ENCODE measurements around the gene ZNF722. TPM values are rescaled to one million over a fixed set of nuclear protein-coding genes. Genes with fewer than 3 reads are reported as not detected.

ZNF722 gene
- total RNA-seq (2021) (not detected in 3 replicates), Bru-seq, nascent RNA (not detected)
- long read RNA-seq, experiment 1 = 0 reads
- long read RNA-seq, experiment 2 = 0 reads
- long read RNA-seq, experiment 3 = 0 reads

- Mint-ChIP-seq H3K27me3 (ENCODE audit: low read depth) (peaks cover 5% of the 10 kb centered on the region), H3K36me3 (peaks cover 55% of the 10 kb centered on the region), H3K9me3 (peaks cover 44% of the 10 kb centered on the region), H3K27ac (no peak within 1 kb of the TSS), H3K4me3 (no peak within 1 kb of the TSS), H3K4me1 (no peaks in the 10 kb centered on the region)
- CTCF ChIA-PET = no interaction called here
- TF ChIP-seq TEAD4 (CRISPR knock-in tag; IDR thresholded peaks at IDR 0.05) = no peak
- TF ChIP-seq RORB (CRISPR knock-in tag; IDR thresholded peaks at IDR 0.05) = no peak
- no peak for TF ChIP-seq CREB1 (CRISPR knock-in tag; IDR thresholded peaks at IDR 0.05)
- no peak for TF ChIP-seq NR1H2 (CRISPR knock-in tag; IDR thresholded peaks at IDR 0.05)
- no peak for TF ChIP-seq AR (CRISPR knock-in tag; IDR thresholded peaks at IDR 0.05)
- no peak for TF ChIP-seq ZMAT4 (CRISPR knock-in tag; IDR thresholded peaks at IDR 0.05)
- no peak for TF ChIP-seq KAT7 (CRISPR knock-in tag; IDR thresholded peaks at IDR 0.05; ENCODE audit: borderline replicate concordance)
- TF ChIP-seq, protein P1, sequence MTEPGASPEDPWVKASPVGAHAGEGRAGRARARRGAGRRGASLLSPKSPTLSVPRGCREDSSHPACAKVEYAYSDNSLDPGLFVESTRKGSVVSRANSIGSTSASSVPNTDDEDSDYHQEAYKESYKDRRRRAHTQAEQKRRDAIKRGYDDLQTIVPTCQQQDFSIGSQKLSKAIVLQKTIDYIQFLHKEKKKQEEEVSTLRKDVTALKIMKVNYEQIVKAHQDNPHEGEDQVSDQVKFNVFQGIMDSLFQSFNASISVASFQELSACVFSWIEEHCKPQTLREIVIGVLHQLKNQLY (CRISPR knock-in tag; IDR thresholded peaks at IDR 0.05) = no peak
- TF ChIP-seq FOXP1 (CRISPR knock-in tag; IDR thresholded peaks at IDR 0.05; ENCODE audit: borderline replicate concordance) = no peak
- TF ChIP-seq ERG (CRISPR knock-in tag; IDR thresholded peaks at IDR 0.05) = no peak
- TF ChIP-seq ZNF423 (CRISPR knock-in tag; IDR thresholded peaks at IDR 0.05) = no peak
- no peak for TF ChIP-seq SMAD4 (CRISPR knock-in tag; IDR thresholded peaks at IDR 0.05)
- no peak for TF ChIP-seq SOX15 (CRISPR knock-in tag; IDR thresholded peaks at IDR 0.05)
- no peak for TF ChIP-seq CTCF (IDR thresholded peaks at IDR 0.05)
- POLR2A ChIA-PET = no interaction called here
- DNase-seq (ENCODE audit: low spot score) (no peak), ATAC-seq (no peak)
Observed at GRCh38 chr7:63998549-63998948, at the start of gene ZNF722. ZNF722 (plus strand) TSS chr7:63998849; CDS start chr7:63998962, 113 bp downstream.

DNA sequence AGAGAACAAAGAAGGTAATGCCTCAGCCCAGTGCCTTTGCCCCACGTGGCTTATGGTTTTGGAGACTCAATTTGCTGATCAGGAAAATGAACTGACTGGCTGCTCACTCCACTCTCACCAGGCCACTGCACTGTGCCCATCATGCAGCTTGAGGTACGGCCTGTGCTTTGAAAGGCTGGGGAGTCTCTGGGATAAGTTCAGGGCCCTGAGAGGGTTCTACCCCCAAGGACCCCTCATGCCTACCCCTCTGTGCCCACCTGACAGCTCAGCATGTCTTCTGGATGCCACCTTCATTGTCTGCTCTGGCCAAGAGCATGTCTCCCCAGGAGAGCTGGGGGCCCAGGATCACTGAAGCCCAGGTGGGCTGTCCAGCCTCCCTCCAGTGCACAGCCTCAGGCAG, 45.5 kb upstream of the ZNF722 start:
- H3K27ac Mint-ChIP-seq = no peak overlapping the region
- CTCF ChIA-PET = no interaction called here
- H3K27me3 Mint-ChIP-seq (ENCODE audit: low read depth) = peaks cover 17% of the 10 kb centered on the region
- ATAC-seq (no peak), DNase-seq (ENCODE audit: low spot score) (no peak)
- POLR2A ChIA-PET = no interaction called here
- peaks cover 62% of the 10 kb centered on the region for H3K36me3 Mint-ChIP-seq
- H3K4me1 Mint-ChIP-seq = no peaks in the 10 kb centered on the region
- H3K9me3 Mint-ChIP-seq = peaks cover 61% of the 10 kb centered on the region
- H3K4me3 Mint-ChIP-seq = no peak overlapping the region
- TF ChIP-seq EMX1 (CRISPR knock-in tag; IDR thresholded peaks at IDR 0.05) = no peak
- TF ChIP-seq FOXK1 (CRISPR knock-in tag; IDR thresholded peaks at IDR 0.05) = no peak
- TF ChIP-seq, protein P2, sequence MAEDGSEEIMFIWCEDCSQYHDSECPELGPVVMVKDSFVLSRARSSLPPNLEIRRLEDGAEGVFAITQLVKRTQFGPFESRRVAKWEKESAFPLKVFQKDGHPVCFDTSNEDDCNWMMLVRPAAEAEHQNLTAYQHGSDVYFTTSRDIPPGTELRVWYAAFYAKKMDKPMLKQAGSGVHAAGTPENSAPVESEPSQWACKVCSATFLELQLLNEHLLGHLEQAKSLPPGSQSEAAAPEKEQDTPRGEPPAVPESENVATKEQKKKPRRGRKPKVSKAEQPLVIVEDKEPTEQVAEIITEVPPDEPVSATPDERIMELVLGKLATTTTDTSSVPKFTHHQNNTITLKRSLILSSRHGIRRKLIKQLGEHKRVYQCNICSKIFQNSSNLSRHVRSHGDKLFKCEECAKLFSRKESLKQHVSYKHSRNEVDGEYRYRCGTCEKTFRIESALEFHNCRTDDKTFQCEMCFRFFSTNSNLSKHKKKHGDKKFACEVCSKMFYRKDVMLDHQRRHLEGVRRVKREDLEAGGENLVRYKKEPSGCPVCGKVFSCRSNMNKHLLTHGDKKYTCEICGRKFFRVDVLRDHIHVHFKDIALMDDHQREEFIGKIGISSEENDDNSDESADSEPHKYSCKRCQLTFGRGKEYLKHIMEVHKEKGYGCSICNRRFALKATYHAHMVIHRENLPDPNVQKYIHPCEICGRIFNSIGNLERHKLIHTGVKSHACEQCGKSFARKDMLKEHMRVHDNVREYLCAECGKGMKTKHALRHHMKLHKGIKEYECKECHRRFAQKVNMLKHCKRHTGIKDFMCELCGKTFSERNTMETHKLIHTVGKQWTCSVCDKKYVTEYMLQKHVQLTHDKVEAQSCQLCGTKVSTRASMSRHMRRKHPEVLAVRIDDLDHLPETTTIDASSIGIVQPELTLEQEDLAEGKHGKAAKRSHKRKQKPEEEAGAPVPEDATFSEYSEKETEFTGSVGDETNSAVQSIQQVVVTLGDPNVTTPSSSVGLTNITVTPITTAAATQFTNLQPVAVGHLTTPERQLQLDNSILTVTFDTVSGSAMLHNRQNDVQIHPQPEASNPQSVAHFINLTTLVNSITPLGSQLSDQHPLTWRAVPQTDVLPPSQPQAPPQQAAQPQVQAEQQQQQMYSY (CRISPR knock-in tag; IDR thresholded peaks at IDR 0.05) = no peak
- TF ChIP-seq MAX (CRISPR knock-in tag; IDR thresholded peaks at IDR 0.05) = no peak
- TF ChIP-seq, protein P3, sequence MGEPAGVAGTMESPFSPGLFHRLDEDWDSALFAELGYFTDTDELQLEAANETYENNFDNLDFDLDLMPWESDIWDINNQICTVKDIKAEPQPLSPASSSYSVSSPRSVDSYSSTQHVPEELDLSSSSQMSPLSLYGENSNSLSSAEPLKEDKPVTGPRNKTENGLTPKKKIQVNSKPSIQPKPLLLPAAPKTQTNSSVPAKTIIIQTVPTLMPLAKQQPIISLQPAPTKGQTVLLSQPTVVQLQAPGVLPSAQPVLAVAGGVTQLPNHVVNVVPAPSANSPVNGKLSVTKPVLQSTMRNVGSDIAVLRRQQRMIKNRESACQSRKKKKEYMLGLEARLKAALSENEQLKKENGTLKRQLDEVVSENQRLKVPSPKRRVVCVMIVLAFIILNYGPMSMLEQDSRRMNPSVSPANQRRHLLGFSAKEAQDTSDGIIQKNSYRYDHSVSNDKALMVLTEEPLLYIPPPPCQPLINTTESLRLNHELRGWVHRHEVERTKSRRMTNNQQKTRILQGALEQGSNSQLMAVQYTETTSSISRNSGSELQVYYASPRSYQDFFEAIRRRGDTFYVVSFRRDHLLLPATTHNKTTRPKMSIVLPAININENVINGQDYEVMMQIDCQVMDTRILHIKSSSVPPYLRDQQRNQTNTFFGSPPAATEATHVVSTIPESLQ (CRISPR knock-in tag; IDR thresholded peaks at IDR 0.05) = no peak
- TF ChIP-seq, protein P4, sequence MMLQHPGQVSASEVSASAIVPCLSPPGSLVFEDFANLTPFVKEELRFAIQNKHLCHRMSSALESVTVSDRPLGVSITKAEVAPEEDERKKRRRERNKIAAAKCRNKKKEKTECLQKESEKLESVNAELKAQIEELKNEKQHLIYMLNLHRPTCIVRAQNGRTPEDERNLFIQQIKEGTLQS (CRISPR knock-in tag; conservative IDR thresholded peaks at IDR 0.05) = no peak
- no peak for TF ChIP-seq TEAD4 (CRISPR knock-in tag; IDR thresholded peaks at IDR 0.05)
- TF ChIP-seq ZNF121 (CRISPR knock-in tag; IDR thresholded peaks at IDR 0.05) = no peak
- no peak for TF ChIP-seq ESRRA (CRISPR knock-in tag; IDR thresholded peaks at IDR 0.05; ENCODE audit: borderline replicate concordance)
- no peak for TF ChIP-seq JUN (CRISPR knock-in tag; IDR thresholded peaks at IDR 0.05)
